ENCODE measurements around the gene PPFIBP2.
A peak's percentile ranks its signal among the peaks of the same experiment; 100 is the strongest.
"Not testable (repeated sequence)": the region's sequence is repeated elsewhere in the genome, so short reads cannot be mapped to it uniquely, and the experiment has no call there.

Gene PPFIBP2

GRCh38 chr11:7636350-7636749 lies 122.6 kb downstream of the PPFIBP2 start:
- DNase-seq (ENCODE audit: low read depth) = no peak

- no peak for DNase-seq (ENCODE audit: low read depth)
These were observed 123.8 kb downstream of the PPFIBP2 start for GRCh38 chr11:7637447-7638157.

- DNase-seq (ENCODE audit: low read depth) = no peak
These were observed 125.2 kb downstream of the PPFIBP2 start for GRCh38 chr11:7638710-7639642.

DNA sequence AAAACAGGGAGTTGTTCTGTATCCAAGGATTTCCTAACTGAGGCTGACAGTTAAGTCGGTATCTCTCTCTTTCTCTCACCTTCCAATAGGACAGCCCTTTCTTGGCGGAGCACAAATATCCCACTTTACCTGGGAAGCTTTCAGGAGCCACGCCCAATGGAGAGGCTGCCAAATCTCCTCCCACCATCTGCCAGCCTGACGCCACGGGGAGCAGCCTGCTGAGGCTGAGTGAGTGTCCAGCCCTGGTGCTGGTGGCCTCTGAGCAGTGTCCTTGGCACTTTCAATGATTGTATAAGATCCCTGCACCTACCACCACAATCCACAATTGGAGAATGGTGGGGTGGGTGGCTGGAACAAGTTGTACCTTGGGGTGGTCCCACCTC lies 125.8 kb downstream of the PPFIBP2 start:
- DNase-seq (ENCODE audit: low read depth) = no peak

- no peak for DNase-seq (ENCODE audit: low read depth)
These were observed 127.0 kb downstream of the PPFIBP2 start for GRCh38 chr11:7640816-7641215.

DNA sequence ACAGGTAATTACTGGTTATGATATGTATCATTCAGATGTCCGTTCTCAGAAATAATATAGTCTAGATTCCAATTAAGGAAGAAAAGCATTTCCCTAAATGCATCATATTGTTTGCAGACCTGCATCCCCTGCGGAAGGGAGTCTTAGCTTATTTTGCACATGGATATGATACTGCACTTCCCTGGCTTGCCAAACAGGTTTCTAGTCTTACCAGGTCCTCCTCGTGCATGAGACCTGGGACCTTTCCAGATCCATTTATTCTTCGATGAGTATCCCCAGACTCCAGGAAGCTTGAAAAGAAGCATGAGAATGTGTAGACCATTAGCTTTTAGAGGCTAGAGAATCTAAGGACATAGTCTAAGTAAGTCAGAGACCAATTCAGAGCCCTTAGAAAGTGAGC lies 128.9 kb downstream of the PPFIBP2 start:
- DNase-seq (ENCODE audit: low read depth) = no peak

GRCh38 chr11:7643314-7643713 lies 129.5 kb downstream of the PPFIBP2 start:
- DNase-seq (ENCODE audit: low read depth) = no peak

GRCh38 chr11:7645206-7645605 lies 131.4 kb downstream of the PPFIBP2 start:
- no peak for DNase-seq (ENCODE audit: low read depth)

DNA sequence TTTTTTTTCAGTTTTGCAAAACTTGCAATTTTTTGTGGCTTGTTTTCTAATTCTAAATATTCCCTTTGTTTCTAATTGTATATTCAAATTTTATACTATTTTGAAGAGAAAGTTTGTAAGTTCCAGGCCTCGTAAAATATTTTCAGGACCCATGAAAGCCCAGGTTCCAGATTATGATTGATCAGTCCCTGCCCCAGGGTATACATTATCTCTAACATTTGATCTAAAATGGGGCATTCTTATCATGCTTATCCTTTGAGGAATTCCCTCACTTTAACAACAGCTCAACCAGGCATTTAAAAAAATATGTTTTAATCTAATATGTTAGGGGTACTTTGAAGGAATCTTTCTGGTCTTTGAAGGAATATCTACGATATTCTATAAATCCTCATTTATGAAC lies 133.1 kb downstream of the PPFIBP2 start:
- DNase-seq (ENCODE audit: low read depth) = no peak

GRCh38 chr11:7648264-7648663 lies 134.5 kb downstream of the PPFIBP2 start:
- DNase-seq (ENCODE audit: low read depth) = no peak

DNA sequence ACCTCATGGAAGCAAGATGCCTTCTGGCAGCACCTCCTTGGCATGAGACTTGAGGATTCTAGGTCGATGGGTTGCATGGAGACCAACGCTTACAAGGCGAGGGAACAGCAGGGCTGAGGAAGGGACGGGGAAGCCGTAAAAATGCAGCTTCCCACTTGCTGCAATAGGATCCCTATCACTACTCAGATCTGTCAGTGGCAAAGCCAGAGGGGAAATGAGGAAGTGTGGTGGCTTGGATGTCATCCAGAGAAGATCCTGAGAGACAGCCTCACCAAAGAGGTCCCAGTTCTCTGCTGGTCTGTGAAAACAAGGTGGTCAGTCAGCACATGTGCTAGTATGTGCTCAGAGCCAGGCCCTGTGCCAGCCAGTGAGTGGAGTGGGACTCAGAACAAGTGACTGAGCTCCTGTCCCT lies 137.3 kb downstream of the PPFIBP2 start:
- no peak for DNase-seq (ENCODE audit: low read depth)

DNA sequence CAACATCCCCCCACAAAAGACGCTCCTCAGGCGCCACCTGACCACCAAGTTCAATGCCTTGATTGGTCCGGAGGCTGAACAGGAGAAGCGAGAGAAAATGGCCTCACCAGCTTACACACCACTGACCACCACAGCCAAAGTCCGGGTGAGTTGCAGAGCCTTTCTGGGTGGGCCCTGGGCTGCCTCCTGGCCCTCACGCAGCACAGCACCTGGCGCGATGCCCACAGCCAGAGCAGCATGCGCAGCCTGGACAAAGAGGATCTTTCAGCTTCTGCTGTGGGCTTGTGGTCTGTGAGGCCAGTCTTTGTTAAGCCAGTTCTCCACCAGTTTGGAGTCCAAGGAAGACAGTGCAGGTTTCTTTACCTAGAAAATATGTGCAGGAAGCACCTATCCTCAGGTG lies 137.9 kb downstream of the PPFIBP2 start:
- DNase-seq (ENCODE audit: low read depth) = no peak

GRCh38 chr11:7654195-7654705 lies 140.5 kb downstream of the PPFIBP2 start:
- DNase-seq (ENCODE audit: low read depth) = no peak

GRCh38 chr11:7655253-7656217 lies 141.7 kb downstream of the PPFIBP2 start:
- no peak for DNase-seq (ENCODE audit: low read depth)

DNA sequence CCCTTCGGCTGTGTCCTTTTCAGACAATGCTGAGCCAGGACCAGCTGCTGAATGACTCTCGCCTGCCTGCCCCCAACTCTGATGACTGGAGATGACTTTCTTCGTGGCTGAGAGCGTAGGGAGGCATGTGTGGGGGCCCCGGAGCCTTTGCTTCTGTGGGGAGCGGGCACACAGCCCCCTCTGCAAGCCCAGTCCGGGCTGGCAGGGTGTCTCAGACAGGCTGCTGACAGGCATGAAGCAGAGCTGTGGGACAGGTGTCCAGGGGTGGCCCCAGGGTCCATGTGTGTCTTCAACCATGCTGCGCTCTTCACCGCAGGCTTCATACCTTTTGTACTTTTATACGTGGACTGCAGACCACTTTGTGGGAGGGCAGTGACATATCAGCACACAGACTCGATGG lies 142.9 kb downstream of the PPFIBP2 start:
- no peak for DNase-seq (ENCODE audit: low read depth)

- no peak for DNase-seq (ENCODE audit: low read depth)
These were observed 143.7 kb downstream of the PPFIBP2 start for GRCh38 chr11:7657306-7658025.

- not testable (repeated sequence) for DNase-seq (ENCODE audit: low read depth)
These were observed 149.7 kb downstream of the PPFIBP2 start for GRCh38 chr11:7663531-7663930.

DNA sequence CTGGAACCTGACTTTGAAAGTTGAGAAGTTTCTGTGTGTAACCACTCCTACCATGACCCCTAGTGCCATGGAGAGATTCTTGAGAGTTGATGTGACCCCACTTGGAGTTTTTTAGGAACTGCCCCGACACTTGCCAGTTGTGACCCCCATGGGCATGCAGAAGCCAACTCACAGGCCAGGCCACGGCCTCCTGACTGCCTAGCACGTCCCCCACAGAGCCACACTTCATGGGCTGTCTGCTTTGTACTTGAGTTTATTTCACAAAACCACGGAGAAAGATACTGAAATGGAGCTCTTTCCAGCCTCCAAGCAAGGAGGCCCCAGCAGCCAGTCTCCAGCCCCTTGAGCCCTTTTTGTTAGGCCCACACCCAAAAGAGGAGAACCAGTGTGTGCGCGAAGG lies 151.1 kb downstream of the PPFIBP2 start:
- DNase-seq (ENCODE audit: low read depth) = no peak

DNA sequence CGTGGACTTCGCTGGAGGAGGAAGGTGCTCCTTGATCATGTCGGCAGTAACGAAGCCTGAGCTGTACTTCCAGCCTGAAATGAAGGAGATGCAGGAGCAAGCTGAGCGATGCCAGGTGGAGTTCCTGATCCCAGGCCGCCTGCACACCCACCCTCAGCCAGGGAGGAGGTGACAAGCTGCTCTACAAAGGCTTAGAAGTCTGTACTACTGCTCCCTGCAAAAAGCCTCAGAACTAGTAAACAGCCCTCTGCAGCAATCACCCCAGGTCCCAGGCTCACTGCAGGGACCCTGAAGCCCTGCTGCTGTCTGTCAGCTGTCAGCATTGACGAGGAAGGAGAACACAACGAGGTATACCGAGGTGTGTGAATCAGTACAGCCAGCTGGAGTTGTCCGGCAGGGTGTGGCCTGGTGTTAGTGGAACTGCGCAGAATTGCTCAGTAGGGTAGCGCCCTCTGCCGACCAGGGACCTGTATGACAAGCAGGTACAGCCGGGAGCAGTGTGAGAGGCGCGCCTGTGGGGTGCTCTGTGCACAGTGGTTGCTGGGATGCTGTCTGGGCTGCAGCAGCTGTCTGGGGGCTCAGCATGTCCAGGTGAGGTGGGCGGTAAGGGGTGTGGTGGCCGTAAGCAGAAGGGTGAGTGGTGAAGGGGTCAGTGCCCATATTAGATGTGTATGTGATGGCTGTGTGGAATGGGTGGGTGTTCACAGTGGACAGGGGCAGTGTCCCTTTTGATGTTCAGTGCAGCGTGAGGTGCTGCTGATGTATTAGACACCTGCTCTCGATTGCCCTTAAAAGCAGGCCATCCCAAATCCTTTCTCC lies 151.9 kb downstream of the PPFIBP2 start:
- DNase-seq (ENCODE audit: low read depth) = peak; percentile 35

DNA sequence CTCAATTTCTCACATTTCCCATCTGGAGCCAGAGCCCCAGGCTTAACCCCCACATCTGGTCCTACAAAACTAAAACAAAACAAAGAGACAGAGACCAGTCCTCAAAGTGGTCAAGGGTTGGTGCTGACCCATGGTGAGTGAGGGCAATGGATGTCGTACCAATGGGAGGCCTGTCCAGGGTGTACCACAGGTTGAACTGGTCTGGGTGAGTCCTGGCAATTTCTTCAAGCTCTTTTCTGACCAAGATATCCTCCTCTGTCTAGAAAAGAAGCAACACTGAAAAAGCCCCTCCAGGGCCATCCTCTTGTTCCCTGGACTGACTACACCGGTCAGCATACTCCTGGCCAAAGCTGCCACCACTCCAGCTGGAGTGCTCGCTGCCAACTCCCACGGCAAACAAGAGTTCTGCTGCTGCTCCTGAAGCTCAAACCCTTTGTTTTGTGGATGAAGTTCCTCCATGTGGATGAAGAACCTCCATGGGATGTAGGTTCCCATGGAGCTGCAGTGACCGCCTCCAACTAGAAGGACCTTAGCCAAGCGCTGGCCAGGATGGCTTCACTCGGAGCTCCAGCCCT lies 152.6 kb downstream of the PPFIBP2 start:
- no peak for DNase-seq (ENCODE audit: low read depth)

Data from activated T-helper 1 cell treated with Interleukin-2 at 50 U/mL for 16 hours (primary cell).